HG02938 (cell line): ENCODE results near the gene DLGAP3.
A peak's percentile ranks its signal among the peaks of the same experiment; 100 is the strongest.

Experiments used
- ATAC-seq: cut with Tn5 transposase; IDR thresholded peaks from one replicate; pipeline ENCODE4 v1.9.1; 2021; ENCODE audit warnings: mild to moderate bottlenecking, moderate library complexity; ENCODE audit not compliant: unreplicated experiment

DLGAP3 gene

GRCh38 chr1:34868230-34869049 is 61.0 kb downstream of the DLGAP3 start:
- no peak for ATAC-seq

- no peak for ATAC-seq
Measured at GRCh38 chr1:34867415-34867814, 62.0 kb downstream of the DLGAP3 start.

GRCh38 chr1:34866762-34867109 is 62.7 kb downstream of the DLGAP3 start:
- no peak for ATAC-seq

- ATAC-seq, result peak; percentile 69
Measured at GRCh38 chr1:34865981-34866761, 63.3 kb downstream of the DLGAP3 start.

GRCh38 chr1:34865573-34865972 is 63.9 kb downstream of the DLGAP3 start:
- ATAC-seq, result no peak

- ATAC-seq, result no peak
Measured at GRCh38 chr1:34864759-34865158, 64.7 kb downstream of the DLGAP3 start.

GRCh38 chr1:34863501-34863900 is 65.9 kb downstream of the DLGAP3 start:
- ATAC-seq, result no peak

- peak; percentile 94 for ATAC-seq
Measured at GRCh38 chr1:34859446-34860200, 69.8 kb downstream of the DLGAP3 start, which contains the start of gene SMIM12. Gene SMIM12, minus strand, starts transcription at chr1:34859749. Its CDS starts 3,772 bp downstream, at chr1:34855977.

GRCh38 chr1:34858901-34859445 is 70.5 kb downstream of the DLGAP3 start:
- peak; percentile 13 for ATAC-seq

- no peak for ATAC-seq
Measured at GRCh38 chr1:34856697-34857096, 72.8 kb downstream of the DLGAP3 start.

GRCh38 chr1:34852677-34853217 is 76.7 kb downstream of the DLGAP3 start:
- ATAC-seq, result peak; percentile 96

- ATAC-seq, result no peak
Measured at GRCh38 chr1:34851431-34852105, 77.9 kb downstream of the DLGAP3 start.

- no peak for ATAC-seq
Measured at GRCh38 chr1:34850382-34850781, 79.1 kb downstream of the DLGAP3 start.

GRCh38 chr1:34847094-34847493 is 82.4 kb downstream of the DLGAP3 start:
- no peak for ATAC-seq

- no peak for ATAC-seq
Measured at GRCh38 chr1:34846265-34846664, 83.2 kb downstream of the DLGAP3 start.

- ATAC-seq, result no peak
Measured at GRCh38 chr1:34845131-34845901, 84.1 kb downstream of the DLGAP3 start.

- no peak for ATAC-seq
Measured at GRCh38 chr1:34844252-34844634, 85.2 kb downstream of the DLGAP3 start.

- ATAC-seq, result no peak
Measured at GRCh38 chr1:34843392-34844251, 85.8 kb downstream of the DLGAP3 start.
